HL-60 (cell line): ENCODE measurements around the gene RIOK1.

Source experiments
- CTCF ChIP-seq: IDR thresholded peaks from one replicate; pipeline ENCODE4 v1.5.1; 2011; ENCODE audit warnings: low read length, control low read depth, inconsistent platforms; ENCODE audit not compliant: insufficient read depth
- GABPA ChIP-seq: IDR thresholded peaks from 2 replicates; pipeline ENCODE4 v1.6.1; 2012; ENCODE audit warnings: low read depth
- POLR2AphosphoS5 ChIP-seq: IDR thresholded peaks from 2 replicates; pipeline ENCODE4 v1.6.1; 2012; ENCODE audit warnings: low read depth
- REST ChIP-seq: IDR thresholded peaks from 2 replicates; pipeline ENCODE4 v1.6.1; 2012; ENCODE audit warnings: low read depth; ENCODE audit not compliant: insufficient replicate concordance

GRCh38 chr6:7439228-7439627, 49.6 kb downstream of the RIOK1 start:
- TF ChIP-seq POLR2AphosphoS5 (no peak), CTCF (no peak), REST (no peak), GABPA (no peak)
